Measurements from ENCODE around the gene MXRA8.
"Not testable (repeated sequence)": the region's sequence is repeated elsewhere in the genome, so short reads cannot be mapped to it uniquely, and the experiment has no call there.

Gene MXRA8

GRCh38 chr1:1390675-1391074 lies 32.3 kb upstream of the MXRA8 start:
- DNase-seq: no peak

GRCh38 chr1:1388078-1388472 lies 29.7 kb upstream of the MXRA8 start:
- DNase-seq: no peak

GRCh38 chr1:1387098-1388077 lies 29.0 kb upstream of the MXRA8 start:
- no peak for DNase-seq

GRCh38 chr1:1385931-1386330 lies 27.6 kb upstream of the MXRA8 start:
- DNase-seq: no peak

- not testable (repeated sequence) for DNase-seq
Observed at GRCh38 chr1:1385339-1385738, 27.0 kb upstream of the MXRA8 start.

- DNase-seq: no peak
Observed at GRCh38 chr1:1381294-1381693, 22.9 kb upstream of the MXRA8 start.

- DNase-seq: no peak
Observed at GRCh38 chr1:1380860-1381259, 22.5 kb upstream of the MXRA8 start.

GRCh38 chr1:1377540-1378205 lies 19.3 kb upstream of the MXRA8 start:
- no peak for DNase-seq

GRCh38 chr1:1376551-1377226 lies 18.3 kb upstream of the MXRA8 start:
- no peak for DNase-seq

GRCh38 chr1:1374929-1375662 lies 16.7 kb upstream of the MXRA8 start, which contains the start of gene AURKAIP1:
AURKAIP1 (minus strand) TSS chr1:1375207; CDS start chr1:1374756, 451 bp downstream.
- DNase-seq: peak; percentile 94

- DNase-seq: no peak
Observed at GRCh38 chr1:1374589-1374928, 16.2 kb upstream of the MXRA8 start.

- no peak for DNase-seq
Observed at GRCh38 chr1:1373815-1374588, 15.6 kb upstream of the MXRA8 start.

GRCh38 chr1:1373051-1373814 lies 14.9 kb upstream of the MXRA8 start:
- no peak for DNase-seq

GRCh38 chr1:1371746-1372711 lies 13.7 kb upstream of the MXRA8 start:
- peak; percentile 55 for DNase-seq

- no peak for DNase-seq
Observed at GRCh38 chr1:1371364-1371745, 13.0 kb upstream of the MXRA8 start.

- no peak for DNase-seq
Observed at GRCh38 chr1:1370771-1371300, 12.5 kb upstream of the MXRA8 start.

GRCh38 chr1:1370094-1370493 lies 11.7 kb upstream of the MXRA8 start:
- DNase-seq: not testable (repeated sequence)

GRCh38 chr1:1367315-1367714 lies 9.0 kb upstream of the MXRA8 start:
- DNase-seq: no peak

- no peak for DNase-seq
Observed at GRCh38 chr1:1366699-1367066, 8.3 kb upstream of the MXRA8 start.

Data from NCI-H2081 treated with DMSO at 0.1 percent for 48 hours (cell line).